Central memory CD8-positive, alpha-beta T cell (primary cell): ENCODE measurements around the gene CCDC171.

Experiments
- ATAC-seq: fragments of 150-1000 bp; cut with Tn5 transposase; replicated peaks from 2 replicates; pipeline ENCODE4 v1.10.0; 2022; ENCODE audit warnings: mild to moderate bottlenecking, moderate FRiP score, moderate number of reproducible peaks; ENCODE audit not compliant: poor library complexity, severe bottlenecking; ENCODE audit errors: extremely low read depth
- DNase-seq, 2 donors: peaks; one replicate each; pipeline ENCODE4 v3.0.0; 2021; ENCODE audit warnings: low spot score in 2 of 2
- H3K27ac Mint-ChIP-seq: one replicate; pipeline ENCODE4 v1.8.0; 2022; ENCODE audit warnings: low read depth, mild to moderate bottlenecking, moderate library complexity, mixed read lengths
- H3K27me3 Mint-ChIP-seq: one replicate; pipeline ENCODE4 v1.8.0; 2022; ENCODE audit warnings: mixed read lengths
- H3K36me3 Mint-ChIP-seq: one replicate; pipeline ENCODE4 v1.8.0; 2022; ENCODE audit warnings: mild to moderate bottlenecking, moderate library complexity, mixed read lengths; ENCODE audit not compliant: insufficient read depth
- H3K4me1 Mint-ChIP-seq: one replicate; pipeline ENCODE4 v1.8.0; 2022; ENCODE audit warnings: mixed read lengths
- H3K4me3 Mint-ChIP-seq: one replicate; pipeline ENCODE4 v1.8.0; 2022; ENCODE audit warnings: mild to moderate bottlenecking, moderate library complexity, mixed read lengths
- H3K9me3 Mint-ChIP-seq: one replicate; pipeline ENCODE4 v1.8.0; 2022; ENCODE audit warnings: mixed read lengths

CCDC171 gene

GRCh38 chr9:15831384-15831783 lies 278.5 kb downstream of the CCDC171 start:
- DNase-seq: no peak
- no peak overlapping the region for H3K4me3 Mint-ChIP-seq
- H3K27ac Mint-ChIP-seq: no peak overlapping the region

GRCh38 chr9:15834541-15834940 lies 281.7 kb downstream of the CCDC171 start:
- ATAC-seq (no peak), DNase-seq (no peak)
- Mint-ChIP-seq H3K36me3 (no peaks in the 10 kb centered on the region), H3K27ac (no peak overlapping the region), H3K9me3 (no peaks in the 10 kb centered on the region), H3K4me3 (no peak overlapping the region), H3K27me3 (no peaks in the 10 kb centered on the region), H3K4me1 (no peaks in the 10 kb centered on the region)

More at GRCh38 chr9:15831384-15831783, 278.5 kb downstream of the CCDC171 start:
- Mint-ChIP-seq H3K4me1 (no peaks in the 10 kb centered on the region), H3K36me3 (no peaks in the 10 kb centered on the region), H3K9me3 (no peaks in the 10 kb centered on the region), H3K27me3 (no peaks in the 10 kb centered on the region)
- ATAC-seq: no peak

DNA sequence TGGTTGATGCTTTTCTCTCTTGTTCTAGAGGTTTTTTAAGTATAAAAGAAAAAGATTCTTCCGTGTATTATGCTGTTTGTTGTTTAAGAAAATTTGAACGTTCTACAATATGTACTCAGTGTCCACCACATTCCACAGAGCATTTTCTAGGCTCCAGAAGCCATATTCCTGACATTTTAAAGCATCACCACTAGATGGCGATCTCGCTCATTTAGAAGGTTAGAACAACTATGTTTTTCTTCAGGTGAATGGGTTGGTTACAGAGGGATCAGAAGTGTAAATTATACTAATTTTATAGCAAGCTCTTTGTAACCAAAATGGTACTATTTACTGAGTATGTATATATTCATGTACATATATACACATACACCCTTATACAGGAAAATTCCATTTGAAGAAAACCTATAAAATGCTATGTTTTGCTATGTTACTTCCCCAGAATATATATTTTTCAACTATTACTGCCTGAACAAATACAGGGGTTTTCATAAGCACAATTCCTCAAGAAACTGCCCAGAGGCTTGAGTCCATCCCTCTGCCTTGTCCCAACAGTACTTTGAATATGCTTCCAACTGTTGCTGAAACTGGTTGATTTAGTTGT lies 284.3 kb downstream of the CCDC171 start:
- H3K4me1 Mint-ChIP-seq: no peaks in the 10 kb centered on the region
- ATAC-seq (no peak), DNase-seq (no peak)
- H3K4me3 Mint-ChIP-seq: no peak overlapping the region
- no peaks in the 10 kb centered on the region for H3K36me3 Mint-ChIP-seq
- no peaks in the 10 kb centered on the region for H3K27me3 Mint-ChIP-seq
- no peaks in the 10 kb centered on the region for H3K9me3 Mint-ChIP-seq
- H3K27ac Mint-ChIP-seq: no peak overlapping the region

GRCh38 chr9:15842051-15842450 lies 289.2 kb downstream of the CCDC171 start:
- H3K27me3 Mint-ChIP-seq: no peaks in the 10 kb centered on the region
- ATAC-seq (no peak), DNase-seq (no peak)
- no peak overlapping the region for H3K27ac Mint-ChIP-seq
- peaks cover 1% of the 10 kb centered on the region for H3K36me3 Mint-ChIP-seq
- H3K9me3 Mint-ChIP-seq: no peaks in the 10 kb centered on the region
- no peak overlapping the region for H3K4me3 Mint-ChIP-seq
- no peaks in the 10 kb centered on the region for H3K4me1 Mint-ChIP-seq

DNA sequence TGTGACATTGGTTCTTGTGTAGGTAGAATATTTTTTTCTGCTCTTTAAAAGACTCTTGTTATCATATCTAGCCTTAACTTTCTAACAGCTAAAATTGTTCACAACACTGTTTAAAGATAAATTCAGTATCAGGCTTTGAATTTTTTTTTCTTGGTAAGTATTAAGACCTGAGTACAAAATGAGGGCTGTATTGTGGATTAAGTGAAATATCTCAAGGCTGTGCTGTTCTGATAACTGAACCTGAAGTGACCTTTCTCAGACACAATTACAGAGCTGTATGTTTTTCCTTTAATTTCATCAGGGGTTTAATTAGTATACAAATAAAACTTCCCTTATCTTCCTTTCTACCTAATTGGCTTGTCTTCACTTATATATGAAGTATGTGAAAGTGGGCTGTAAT lies 290.5 kb downstream of the CCDC171 start:
- Mint-ChIP-seq H3K36me3 (peaks cover 1% of the 10 kb centered on the region), H3K27me3 (no peaks in the 10 kb centered on the region), H3K27ac (no peak overlapping the region), H3K9me3 (no peaks in the 10 kb centered on the region), H3K4me3 (no peak overlapping the region), H3K4me1 (no peaks in the 10 kb centered on the region)
- ATAC-seq (no peak), DNase-seq (no peak)

- H3K4me1 Mint-ChIP-seq: no peaks in the 10 kb centered on the region
- H3K27ac Mint-ChIP-seq: no peak overlapping the region
- DNase-seq (no peak), ATAC-seq (no peak)
- no peak overlapping the region for H3K4me3 Mint-ChIP-seq
- peaks cover 1% of the 10 kb centered on the region for H3K36me3 Mint-ChIP-seq
- H3K27me3 Mint-ChIP-seq: no peaks in the 10 kb centered on the region
- H3K9me3 Mint-ChIP-seq: no peaks in the 10 kb centered on the region
Measured at GRCh38 chr9:15843931-15844330, 291.1 kb downstream of the CCDC171 start.

DNA sequence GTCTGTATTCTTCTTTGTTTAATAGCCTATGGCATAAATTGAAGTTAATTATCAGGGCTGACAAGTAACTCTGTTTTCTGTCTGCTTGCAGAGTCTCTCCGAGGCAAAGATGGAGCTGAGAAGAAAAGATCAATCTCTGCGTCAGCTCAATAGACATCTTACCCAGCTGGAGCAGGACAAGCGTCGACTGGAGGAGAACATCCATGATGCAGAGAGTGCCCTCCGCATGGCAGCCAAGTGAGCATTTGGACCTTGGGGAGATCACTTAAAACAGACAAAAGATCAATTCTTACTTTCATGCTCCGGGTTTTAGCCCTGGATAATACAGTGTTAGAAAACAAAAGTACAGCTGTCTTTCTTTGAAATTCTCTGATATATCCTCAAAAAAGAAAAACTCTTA lies 293.8 kb downstream of the CCDC171 start:
- H3K27ac Mint-ChIP-seq: no peak overlapping the region
- ATAC-seq (no peak), DNase-seq (no peak)
- H3K4me3 Mint-ChIP-seq: no peak overlapping the region
- no peaks in the 10 kb centered on the region for H3K27me3 Mint-ChIP-seq
- no peaks in the 10 kb centered on the region for H3K9me3 Mint-ChIP-seq
- no peaks in the 10 kb centered on the region for H3K4me1 Mint-ChIP-seq
- peaks cover 1% of the 10 kb centered on the region for H3K36me3 Mint-ChIP-seq

GRCh38 chr9:15849871-15850270 lies 297.0 kb downstream of the CCDC171 start:
- no peaks in the 10 kb centered on the region for H3K4me1 Mint-ChIP-seq
- peaks cover 1% of the 10 kb centered on the region for H3K36me3 Mint-ChIP-seq
- H3K27me3 Mint-ChIP-seq: no peaks in the 10 kb centered on the region
- no peaks in the 10 kb centered on the region for H3K9me3 Mint-ChIP-seq
- DNase-seq (no peak), ATAC-seq (no peak)
- no peak overlapping the region for H3K4me3 Mint-ChIP-seq
- H3K27ac Mint-ChIP-seq: no peak overlapping the region

DNA sequence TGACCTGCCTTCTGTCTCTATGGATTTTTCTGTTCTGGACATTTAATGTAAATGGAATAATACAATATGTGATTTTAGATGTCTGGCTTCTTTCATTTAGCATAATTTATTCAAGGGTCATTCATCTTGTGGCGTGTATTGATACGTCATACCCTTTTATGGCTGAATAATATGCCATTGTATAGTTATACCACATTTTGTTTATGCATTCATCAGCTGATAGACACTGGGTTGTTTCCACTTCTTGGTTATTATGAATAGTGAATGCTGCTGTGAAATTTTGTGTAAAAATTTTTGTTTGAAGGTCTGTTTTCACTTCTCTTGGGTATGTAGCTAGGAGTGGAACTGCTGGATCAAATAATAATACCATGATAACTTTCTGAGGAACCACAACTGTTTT lies 298.9 kb downstream of the CCDC171 start:
- DNase-seq (no peak), ATAC-seq (no peak)
- Mint-ChIP-seq H3K4me3 (no peak overlapping the region), H3K36me3 (no peaks in the 10 kb centered on the region), H3K4me1 (no peaks in the 10 kb centered on the region), H3K9me3 (no peaks in the 10 kb centered on the region), H3K27me3 (no peaks in the 10 kb centered on the region), H3K27ac (no peak overlapping the region)

- no peaks in the 10 kb centered on the region for H3K27me3 Mint-ChIP-seq
- H3K36me3 Mint-ChIP-seq: no peaks in the 10 kb centered on the region
- DNase-seq (no peak), ATAC-seq (no peak)
- H3K4me3 Mint-ChIP-seq: no peak overlapping the region
- no peaks in the 10 kb centered on the region for H3K4me1 Mint-ChIP-seq
- no peak overlapping the region for H3K27ac Mint-ChIP-seq
- no peaks in the 10 kb centered on the region for H3K9me3 Mint-ChIP-seq
Measured at GRCh38 chr9:15856591-15856990, 303.7 kb downstream of the CCDC171 start.

DNA sequence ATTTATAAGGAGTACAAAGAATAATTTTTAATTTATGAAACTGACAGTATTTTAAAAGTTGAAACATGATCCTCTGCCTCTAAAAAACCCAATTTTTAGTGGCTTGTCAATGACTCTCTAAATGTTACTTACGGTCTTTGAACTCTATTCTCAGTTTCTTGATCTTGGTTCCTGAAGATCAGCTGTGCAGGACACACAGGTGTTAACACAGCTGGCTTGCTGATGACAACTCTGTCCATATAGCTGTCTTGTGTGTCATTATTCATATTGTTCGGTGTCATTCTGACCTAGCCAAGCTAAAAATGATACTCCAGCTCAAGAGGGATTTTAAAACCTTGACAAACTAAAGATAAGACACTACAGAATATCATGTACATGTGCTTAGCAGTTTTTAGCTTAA lies 314.5 kb downstream of the CCDC171 start:
- no peaks in the 10 kb centered on the region for H3K27me3 Mint-ChIP-seq
- ATAC-seq (no peak), DNase-seq (no peak)
- H3K9me3 Mint-ChIP-seq: peaks cover 1% of the 10 kb centered on the region
- H3K4me1 Mint-ChIP-seq: no peaks in the 10 kb centered on the region
- H3K27ac Mint-ChIP-seq: no peak overlapping the region
- H3K36me3 Mint-ChIP-seq: no peaks in the 10 kb centered on the region
- no peak overlapping the region for H3K4me3 Mint-ChIP-seq

DNA sequence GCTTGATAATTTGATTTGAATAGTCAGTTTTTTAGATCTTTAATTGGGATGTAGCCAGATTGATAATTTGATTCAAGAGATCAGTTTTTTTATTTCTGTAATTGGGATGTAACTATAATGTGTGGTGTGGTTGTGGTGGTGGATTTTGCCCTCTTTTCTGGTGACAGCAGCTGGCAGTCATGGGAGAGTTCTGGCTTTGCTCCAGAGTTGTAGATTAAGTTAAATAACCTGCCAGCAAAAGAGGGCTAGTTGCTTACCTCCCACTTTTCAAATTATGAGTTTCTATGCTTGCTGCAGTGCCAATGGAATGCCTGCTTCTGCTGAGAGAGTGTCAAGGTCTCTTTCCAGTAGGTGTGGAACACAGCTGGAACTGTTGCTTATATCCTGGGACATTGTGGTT lies 315.1 kb downstream of the CCDC171 start:
- H3K36me3 Mint-ChIP-seq: no peaks in the 10 kb centered on the region
- H3K9me3 Mint-ChIP-seq: no peaks in the 10 kb centered on the region
- no peak overlapping the region for H3K27ac Mint-ChIP-seq
- no peak for DNase-seq
- no peaks in the 10 kb centered on the region for H3K27me3 Mint-ChIP-seq
- H3K4me3 Mint-ChIP-seq: no peak overlapping the region
- no peaks in the 10 kb centered on the region for H3K4me1 Mint-ChIP-seq
- no peak for ATAC-seq

DNA sequence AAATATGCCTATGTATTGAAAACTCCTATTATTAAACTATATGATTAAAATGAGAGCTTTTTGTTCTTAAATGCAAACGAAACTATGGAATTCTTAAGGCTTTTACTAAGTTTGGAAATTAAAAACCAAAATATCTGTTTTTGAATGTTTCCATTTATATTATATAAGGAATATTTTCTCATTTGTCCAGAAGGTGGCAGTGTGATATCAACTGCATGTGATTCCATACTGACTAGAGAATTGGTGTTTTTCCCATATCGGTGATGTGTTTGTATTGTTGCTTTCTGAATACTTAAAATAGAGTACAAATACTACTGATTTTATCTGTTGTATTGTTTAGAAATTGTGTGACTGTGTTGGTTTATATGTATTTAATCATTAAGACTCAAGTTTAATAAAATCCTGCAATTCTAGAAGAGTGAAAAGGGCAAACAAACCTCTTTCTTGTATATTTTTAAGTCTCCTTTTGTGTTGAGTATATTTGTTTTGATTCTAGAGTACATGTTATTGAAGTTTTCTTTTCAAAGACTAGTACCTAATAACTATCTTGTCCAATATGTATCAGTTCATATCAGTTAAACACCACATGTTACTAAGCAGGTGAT lies 320.8 kb downstream of the CCDC171 start:
- H3K27me3 Mint-ChIP-seq: no peaks in the 10 kb centered on the region
- DNase-seq: no peak
- H3K4me3 Mint-ChIP-seq: no peak overlapping the region
- no peaks in the 10 kb centered on the region for H3K4me1 Mint-ChIP-seq
- ATAC-seq: no peak
- no peaks in the 10 kb centered on the region for H3K36me3 Mint-ChIP-seq
- no peaks in the 10 kb centered on the region for H3K9me3 Mint-ChIP-seq
- no peak overlapping the region for H3K27ac Mint-ChIP-seq
